HFF-Myc (cell line): ENCODE results near the gene NMT1.

Experiments used
- DNase-seq: peaks from one replicate; pipeline ENCODE4 v3.0.0-alpha.2; 2011; ENCODE audit warnings: low read depth; ENCODE audit errors: extremely low read depth
- H3K4me3 ChIP-seq: replicated peaks from 2 replicates; pipeline ENCODE4 v1.5.1; 2011; ENCODE audit warnings: low read depth, mild to moderate bottlenecking, control low read depth, low read length
- TF ChIP-seq, protein P1 (sequence below): IDR thresholded peaks from 2 replicates; pipeline ENCODE4 v1.5.1; 2012; ENCODE audit warnings: mild to moderate bottlenecking, low read depth, low read length, control low read depth; ENCODE audit errors: missing control alignments

The NMT1 gene

DNA sequence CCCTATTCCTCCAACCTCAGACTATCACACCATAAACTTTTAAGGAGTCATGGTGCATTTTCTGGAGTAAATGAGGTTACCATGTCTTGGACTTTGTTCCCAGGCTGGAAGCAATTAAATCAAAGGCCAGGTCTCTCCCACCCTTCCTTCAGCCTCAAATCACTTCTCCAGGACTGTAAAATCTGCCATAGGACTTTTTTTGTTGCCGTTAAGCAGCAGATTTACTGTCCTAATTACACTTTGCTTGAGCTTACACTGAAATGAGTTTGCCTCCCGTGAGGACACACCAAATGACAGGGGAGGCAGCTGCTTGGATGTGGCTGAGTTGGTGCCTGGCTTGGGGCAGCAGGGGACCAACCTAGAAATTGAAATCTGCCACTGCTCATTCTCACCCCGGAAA is 24.4 kb upstream of the NMT1 start:
- H3K4me3 ChIP-seq = no peak overlapping the region
- no peak for DNase-seq
- TF ChIP-seq, protein P1, sequence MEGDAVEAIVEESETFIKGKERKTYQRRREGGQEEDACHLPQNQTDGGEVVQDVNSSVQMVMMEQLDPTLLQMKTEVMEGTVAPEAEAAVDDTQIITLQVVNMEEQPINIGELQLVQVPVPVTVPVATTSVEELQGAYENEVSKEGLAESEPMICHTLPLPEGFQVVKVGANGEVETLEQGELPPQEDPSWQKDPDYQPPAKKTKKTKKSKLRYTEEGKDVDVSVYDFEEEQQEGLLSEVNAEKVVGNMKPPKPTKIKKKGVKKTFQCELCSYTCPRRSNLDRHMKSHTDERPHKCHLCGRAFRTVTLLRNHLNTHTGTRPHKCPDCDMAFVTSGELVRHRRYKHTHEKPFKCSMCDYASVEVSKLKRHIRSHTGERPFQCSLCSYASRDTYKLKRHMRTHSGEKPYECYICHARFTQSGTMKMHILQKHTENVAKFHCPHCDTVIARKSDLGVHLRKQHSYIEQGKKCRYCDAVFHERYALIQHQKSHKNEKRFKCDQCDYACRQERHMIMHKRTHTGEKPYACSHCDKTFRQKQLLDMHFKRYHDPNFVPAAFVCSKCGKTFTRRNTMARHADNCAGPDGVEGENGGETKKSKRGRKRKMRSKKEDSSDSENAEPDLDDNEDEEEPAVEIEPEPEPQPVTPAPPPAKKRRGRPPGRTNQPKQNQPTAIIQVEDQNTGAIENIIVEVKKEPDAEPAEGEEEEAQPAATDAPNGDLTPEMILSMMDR = no peak

DNA sequence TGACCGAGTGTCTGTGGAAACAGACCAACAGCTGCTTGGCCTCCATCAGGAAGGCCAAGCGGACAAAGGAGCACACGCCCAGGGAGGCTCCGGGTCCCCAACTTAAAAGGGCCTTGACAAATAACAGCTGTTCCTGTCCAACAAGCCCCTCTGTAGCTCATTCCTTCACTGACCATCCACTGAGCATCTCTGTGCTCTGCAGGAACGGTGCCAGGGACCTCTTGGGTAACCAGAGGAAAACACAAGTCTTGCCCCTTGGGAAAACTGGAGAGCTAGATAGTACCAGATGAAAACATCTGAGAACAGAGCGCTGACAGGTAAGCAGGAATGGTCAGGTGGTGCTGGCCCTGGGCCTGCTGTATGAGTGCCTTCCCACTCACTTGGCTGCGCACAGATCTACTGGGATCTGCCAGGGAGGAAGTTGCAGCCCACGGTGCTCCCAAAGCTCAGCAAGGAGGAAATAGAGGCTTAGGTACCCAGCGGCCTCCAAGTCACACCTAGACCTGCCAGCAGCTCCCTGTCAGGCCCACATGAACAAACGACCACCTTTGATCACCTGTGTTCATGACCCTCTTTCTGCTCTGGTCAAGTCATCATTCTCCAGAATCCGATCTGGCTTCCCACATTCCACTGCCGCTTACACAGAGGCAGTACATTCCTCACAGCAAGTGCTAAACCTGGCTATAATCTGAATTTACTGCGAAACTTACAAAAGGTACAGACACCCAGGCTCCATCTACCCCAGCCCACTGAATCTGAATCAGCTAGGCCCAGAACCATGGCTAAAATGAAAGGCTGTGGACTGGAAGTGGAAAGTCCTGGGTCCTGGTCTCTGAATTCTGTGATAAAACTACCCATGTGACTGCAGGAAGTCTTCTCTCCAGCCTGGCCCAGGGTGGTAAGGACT is 22.1 kb upstream of the NMT1 start:
- no peak for DNase-seq
- TF ChIP-seq, protein P1 = no peak
- H3K4me3 ChIP-seq = no peak overlapping the region

DNA sequence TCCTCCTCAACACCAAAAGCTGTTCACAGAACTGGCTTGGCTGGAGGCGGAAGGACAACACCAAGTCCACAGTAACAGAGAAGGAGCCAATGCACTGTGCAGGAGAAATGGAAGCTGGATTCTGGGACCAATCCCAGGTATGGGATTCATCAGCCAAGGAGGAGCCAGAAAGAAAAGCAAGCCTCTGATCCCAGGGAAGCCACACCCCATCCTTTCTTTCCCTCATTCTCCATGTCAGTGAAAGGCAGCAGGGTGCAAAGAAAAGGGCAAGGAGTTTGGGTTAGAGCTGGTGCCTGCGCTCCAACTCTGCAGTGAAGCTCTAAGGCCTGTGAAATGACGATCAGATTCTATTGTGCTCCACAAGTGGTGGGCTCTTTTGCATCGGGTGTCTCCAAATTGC is 20.7 kb upstream of the NMT1 start:
- H3K4me3 ChIP-seq = no peak overlapping the region
- TF ChIP-seq, protein P1 = no peak
- no peak for DNase-seq

DNA sequence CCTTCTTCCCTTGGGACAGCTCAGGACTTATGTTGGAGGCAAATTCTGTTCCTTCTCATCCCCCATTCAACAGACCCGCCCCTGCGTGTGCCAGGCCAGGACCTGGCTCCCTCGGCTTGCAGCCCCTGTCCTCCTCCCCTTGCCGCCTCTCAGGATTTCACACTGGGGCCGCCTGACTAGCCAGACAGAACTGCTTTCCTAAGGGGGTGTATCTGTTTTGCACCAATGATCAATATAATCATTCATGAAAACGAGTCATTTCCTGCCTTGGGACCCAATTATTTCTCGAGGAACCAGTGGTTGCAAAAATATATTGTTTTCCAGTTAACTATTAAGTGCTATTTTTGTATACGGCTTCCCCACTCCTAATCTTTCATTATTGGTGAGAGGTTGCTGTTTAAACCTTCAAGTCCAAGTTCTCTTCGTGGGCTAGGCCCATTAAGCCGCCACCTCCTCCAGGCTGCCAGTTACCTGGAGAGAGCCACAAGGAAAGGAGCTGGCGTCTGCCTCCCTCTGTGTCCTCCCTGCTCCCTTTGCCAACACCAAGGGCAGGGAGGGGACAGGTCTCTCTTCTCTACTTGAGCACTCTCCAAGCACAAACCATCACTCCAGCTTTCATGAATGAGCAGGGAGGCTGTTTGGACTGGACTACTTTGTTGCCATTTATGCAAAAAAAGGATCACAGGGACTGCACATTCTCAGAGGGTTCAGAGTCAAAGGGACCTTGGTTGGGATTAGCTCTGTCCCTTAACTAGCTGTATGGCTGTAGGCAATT is 18.6 kb upstream of the NMT1 start:
- TF ChIP-seq, protein P1 = no peak
- no peak for DNase-seq
- no peak overlapping the region for H3K4me3 ChIP-seq

DNA sequence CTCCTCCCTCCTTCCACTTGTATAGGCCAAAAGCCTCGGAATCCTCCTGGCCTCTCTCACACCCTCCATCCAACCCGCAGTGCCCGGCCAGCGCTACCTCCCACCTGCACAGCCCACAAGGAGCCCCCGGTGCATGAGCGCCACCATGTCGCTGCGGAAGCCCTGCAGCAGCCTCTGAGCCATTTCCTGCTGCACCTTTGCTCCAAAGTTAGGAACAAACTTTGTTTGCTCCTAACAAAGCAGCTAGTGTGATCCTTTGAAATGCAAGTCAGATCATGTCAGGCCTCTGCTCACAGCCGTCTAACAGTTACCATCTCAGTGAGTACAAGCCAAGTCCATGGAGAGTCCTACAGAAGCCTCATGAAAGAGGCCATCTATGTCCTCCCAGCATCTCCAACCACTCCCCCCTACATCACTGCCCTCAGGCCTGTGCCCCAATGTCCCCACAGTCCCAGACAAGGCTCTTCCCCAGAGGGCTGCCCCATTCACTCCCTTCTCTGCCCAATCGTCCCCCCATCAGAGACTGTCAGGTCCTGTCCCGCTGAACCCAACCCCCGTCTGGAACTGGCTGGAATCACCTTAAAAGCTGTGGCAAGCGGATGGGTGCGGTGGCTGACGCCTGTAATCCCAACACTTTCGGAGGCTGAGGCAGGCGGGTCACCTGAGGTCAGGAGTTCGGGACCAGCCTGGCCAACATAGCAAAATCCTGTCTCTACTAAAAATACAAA is 17.1 kb upstream of the NMT1 start:
- TF ChIP-seq, protein P1 = no peak
- H3K4me3 ChIP-seq = no peak overlapping the region
- no peak for DNase-seq

DNA sequence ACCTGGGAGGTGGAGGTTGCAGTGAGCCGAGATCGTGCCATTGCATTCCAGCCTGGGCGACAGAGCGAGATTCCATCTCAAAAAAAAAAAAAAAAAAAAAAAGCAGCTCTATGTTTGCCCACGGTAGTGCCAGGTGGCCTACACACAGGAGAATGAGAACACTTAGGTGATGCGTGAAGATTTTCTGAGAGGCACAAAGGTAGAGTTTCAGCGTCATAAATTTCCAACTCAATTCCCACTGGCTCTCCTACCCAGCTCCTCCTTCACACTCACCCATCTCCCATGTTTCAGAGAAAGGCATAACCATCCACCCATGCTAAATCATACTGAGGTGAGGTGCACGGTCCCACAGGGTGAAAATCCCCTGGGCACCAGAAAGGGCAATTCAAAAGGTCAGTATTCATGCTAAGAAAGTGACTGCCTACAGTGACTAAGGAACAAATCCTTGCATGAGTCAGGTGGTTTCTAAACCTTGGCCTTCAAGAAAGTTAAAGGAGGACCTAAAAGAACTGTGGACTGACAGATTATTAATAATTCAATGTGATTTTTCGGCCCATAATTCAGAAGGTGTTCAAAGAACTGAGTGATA is 14.5 kb upstream of the NMT1 start:
- TF ChIP-seq, protein P1 = no peak
- DNase-seq = no peak
- H3K4me3 ChIP-seq = no peak overlapping the region
